Measurements from ENCODE around the gene RPS21. TPM values are rescaled to one million over a fixed set of nuclear protein-coding genes. Genes with fewer than 3 reads are reported as not detected.

RPS21 gene
- total RNA-seq, 1 donor from 2014 or later = 1,418 TPM

GRCh38 chr20:62402456-62403150, 15.7 kb downstream of the RPS21 start:
- Histone ChIP-seq H3K36me3 (ENCODE audit: control insufficient read depth in 3 of 3, insufficient read depth in 3 of 3, low read length in 3 of 3) (no peaks in the 10 kb centered on the region), H3K4me3 (ENCODE audit: low read length in 3 of 3) (no peak overlapping the region), H3K9me3 (ENCODE audit: control insufficient read depth in 3 of 3, low read length in 3 of 3) (no peaks in the 10 kb centered on the region), H3K4me1 (ENCODE audit: control insufficient read depth in 3 of 3, insufficient read depth in 3 of 3, low read length in 3 of 3) (peaks cover 14 to 24% (median 17%) of the 10 kb centered on the region in 3 donors), H3K27ac (ENCODE audit: low read depth, low read length) (no peak overlapping the region), H3K9ac (ENCODE audit: low read depth in 1 of 3, low read length in 3 of 3) (no peak overlapping the region), H3K27me3 (ENCODE audit: control insufficient read depth in 3 of 3, insufficient read depth in 3 of 3, low read length in 3 of 3) (no peaks in the 10 kb centered on the region)

GRCh38 chr20:62403331-62403730, 16.4 kb downstream of the RPS21 start:
- Histone ChIP-seq H3K4me3 (ENCODE audit: low read length in 3 of 3) (no peak overlapping the region), H3K4me1 (ENCODE audit: control insufficient read depth in 3 of 3, insufficient read depth in 3 of 3, low read length in 3 of 3) (peaks cover 17 to 29% (median 20%) of the 10 kb centered on the region in 3 donors), H3K9ac (ENCODE audit: low read depth in 1 of 3, low read length in 3 of 3) (no peak overlapping the region), H3K36me3 (ENCODE audit: control insufficient read depth in 3 of 3, insufficient read depth in 3 of 3, low read length in 3 of 3) (no peaks in the 10 kb centered on the region), H3K27me3 (ENCODE audit: control insufficient read depth in 3 of 3, insufficient read depth in 3 of 3, low read length in 3 of 3) (no peaks in the 10 kb centered on the region), H3K9me3 (ENCODE audit: control insufficient read depth in 3 of 3, low read length in 3 of 3) (no peaks in the 10 kb centered on the region), H3K27ac (ENCODE audit: low read depth, low read length) (no peak overlapping the region)

DNA sequence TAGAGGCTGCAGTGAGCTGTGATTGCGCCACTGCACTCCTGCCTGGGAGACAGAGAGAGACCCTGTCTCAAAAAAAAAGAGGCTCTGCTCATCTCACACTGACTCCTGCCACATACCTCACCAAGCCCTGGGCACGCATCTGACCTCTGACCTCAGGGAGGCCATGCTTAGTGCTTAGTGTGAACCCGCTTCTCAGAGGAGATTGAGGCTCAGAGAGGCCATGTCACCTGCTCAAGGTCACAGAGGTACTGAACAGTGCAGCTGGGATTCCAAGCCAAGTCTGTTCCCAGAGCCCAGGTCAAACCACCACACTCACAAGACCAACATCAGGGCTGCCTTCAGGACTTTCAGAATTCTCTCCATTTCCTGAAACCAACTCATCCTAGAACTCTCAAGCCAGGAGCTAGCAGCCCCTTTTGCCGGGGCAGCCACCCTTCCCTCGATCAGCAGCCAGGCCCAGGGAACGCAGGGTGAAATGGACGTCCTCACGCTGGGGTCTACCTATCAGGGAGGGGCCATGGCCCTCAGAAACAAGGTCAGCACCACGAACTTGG, 17.3 kb downstream of the RPS21 start:
- Histone ChIP-seq H3K4me1 (ENCODE audit: control insufficient read depth in 3 of 3, insufficient read depth in 3 of 3, low read length in 3 of 3) (peaks cover 17 to 29% (median 20%) of the 10 kb centered on the region in 3 donors), H3K9me3 (ENCODE audit: control insufficient read depth in 3 of 3, low read length in 3 of 3) (no peaks in the 10 kb centered on the region)

DNA sequence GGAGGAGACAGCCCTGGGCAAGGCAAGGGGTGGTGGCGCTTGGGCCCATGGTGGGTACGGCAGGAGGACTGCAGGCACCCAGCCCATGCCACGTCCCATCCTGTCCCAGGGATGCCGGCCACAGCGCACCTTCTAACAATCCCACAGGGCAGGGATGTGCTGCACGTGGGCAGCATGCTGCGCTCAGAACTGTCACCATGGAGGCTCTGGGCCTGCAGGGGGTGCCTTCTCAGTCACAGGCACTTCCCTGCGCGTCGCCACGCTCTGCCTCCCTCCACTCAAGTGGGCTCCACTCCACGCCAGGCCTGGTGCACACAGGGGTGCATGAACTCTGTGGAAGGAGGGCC, 17.8 kb downstream of the RPS21 start:
- H3K4me3 ChIP-seq (ENCODE audit: low read length in 3 of 3) = no peak overlapping the region
- peaks cover 17 to 33% (median 23%) of the 10 kb centered on the region in 3 donors for H3K4me1 ChIP-seq (ENCODE audit: control insufficient read depth in 3 of 3, insufficient read depth in 3 of 3, low read length in 3 of 3)
- H3K9me3 ChIP-seq (ENCODE audit: control insufficient read depth in 3 of 3, low read length in 3 of 3) = no peaks in the 10 kb centered on the region
- no peak overlapping the region for H3K27ac ChIP-seq (ENCODE audit: low read depth, low read length)
- no peaks in the 10 kb centered on the region for H3K27me3 ChIP-seq (ENCODE audit: control insufficient read depth in 3 of 3, insufficient read depth in 3 of 3, low read length in 3 of 3)
- H3K36me3 ChIP-seq (ENCODE audit: control insufficient read depth in 3 of 3, insufficient read depth in 3 of 3, low read length in 3 of 3) = no peaks in the 10 kb centered on the region
- no peak overlapping the region for H3K9ac ChIP-seq (ENCODE audit: low read depth in 1 of 3, low read length in 3 of 3)

More for the DNA sequence above, 17.3 kb downstream of the RPS21 start:
- Histone ChIP-seq H3K4me3 (ENCODE audit: low read length in 3 of 3) (no peak overlapping the region), H3K36me3 (ENCODE audit: control insufficient read depth in 3 of 3, insufficient read depth in 3 of 3, low read length in 3 of 3) (no peaks in the 10 kb centered on the region), H3K9ac (ENCODE audit: low read depth in 1 of 3, low read length in 3 of 3) (no peak overlapping the region), H3K27ac (ENCODE audit: low read depth, low read length) (no peak overlapping the region), H3K27me3 (ENCODE audit: control insufficient read depth in 3 of 3, insufficient read depth in 3 of 3, low read length in 3 of 3) (no peaks in the 10 kb centered on the region)

DNA sequence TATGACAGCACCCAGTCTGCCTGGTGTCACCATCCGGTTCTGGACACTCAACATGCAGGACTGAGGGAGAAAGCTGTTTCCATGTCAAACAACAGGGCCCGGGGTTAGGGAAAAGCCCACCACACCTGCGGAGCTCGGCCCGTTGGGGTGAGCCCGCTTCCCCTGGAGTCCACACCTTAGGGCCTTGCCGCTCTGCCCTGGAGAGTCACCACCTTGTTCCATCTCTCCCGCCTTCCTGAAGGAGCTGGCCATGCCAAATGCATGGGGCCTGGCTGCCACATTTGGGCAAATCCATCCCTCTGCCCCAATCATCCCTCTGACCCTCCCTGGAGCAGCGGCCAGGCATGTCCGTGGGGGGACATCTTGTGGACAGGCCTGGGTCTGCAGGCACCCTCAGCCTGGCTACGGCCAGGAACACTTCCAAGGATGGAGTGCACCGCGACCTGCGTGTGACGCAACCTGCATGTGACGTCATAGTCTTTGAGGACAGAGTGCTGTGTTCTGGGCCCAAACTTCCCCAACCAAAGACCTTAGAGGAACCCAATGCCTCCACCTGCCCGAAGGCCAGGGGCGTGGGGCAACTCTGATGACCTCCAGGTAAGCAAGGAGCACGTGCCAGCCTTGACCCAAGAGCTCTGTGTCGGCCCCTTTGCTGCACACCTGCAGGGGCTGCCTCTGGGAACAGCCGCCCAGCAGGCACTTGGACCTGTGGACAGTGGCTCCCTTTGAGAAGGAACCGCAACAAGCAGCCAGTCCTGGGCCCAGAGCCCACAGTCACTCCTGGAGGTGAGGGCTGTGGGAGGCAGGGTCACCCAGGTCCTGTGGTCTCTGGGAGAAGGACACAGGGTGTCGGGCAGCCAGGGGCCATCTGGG, 18.4 kb downstream of the RPS21 start:
- H3K36me3 ChIP-seq (ENCODE audit: control insufficient read depth in 3 of 3, insufficient read depth in 3 of 3, low read length in 3 of 3) = no peaks in the 10 kb centered on the region
- no peaks in the 10 kb centered on the region for H3K9me3 ChIP-seq (ENCODE audit: control insufficient read depth in 3 of 3, low read length in 3 of 3)
- H3K9ac ChIP-seq (ENCODE audit: low read depth in 1 of 3, low read length in 3 of 3) = peak overlapping the region in 2 of 3 donors; percentile 38 to 84
- H3K27me3 ChIP-seq (ENCODE audit: control insufficient read depth in 3 of 3, insufficient read depth in 3 of 3, low read length in 3 of 3) = no peaks in the 10 kb centered on the region
- no peak overlapping the region for H3K27ac ChIP-seq (ENCODE audit: low read depth, low read length)
- peaks cover 22 to 39% (median 28%) of the 10 kb centered on the region in 3 donors for H3K4me1 ChIP-seq (ENCODE audit: control insufficient read depth in 3 of 3, insufficient read depth in 3 of 3, low read length in 3 of 3)
- H3K4me3 ChIP-seq (ENCODE audit: low read length in 3 of 3) = peak overlapping the region in 1 of 3 donors; percentile 73

DNA sequence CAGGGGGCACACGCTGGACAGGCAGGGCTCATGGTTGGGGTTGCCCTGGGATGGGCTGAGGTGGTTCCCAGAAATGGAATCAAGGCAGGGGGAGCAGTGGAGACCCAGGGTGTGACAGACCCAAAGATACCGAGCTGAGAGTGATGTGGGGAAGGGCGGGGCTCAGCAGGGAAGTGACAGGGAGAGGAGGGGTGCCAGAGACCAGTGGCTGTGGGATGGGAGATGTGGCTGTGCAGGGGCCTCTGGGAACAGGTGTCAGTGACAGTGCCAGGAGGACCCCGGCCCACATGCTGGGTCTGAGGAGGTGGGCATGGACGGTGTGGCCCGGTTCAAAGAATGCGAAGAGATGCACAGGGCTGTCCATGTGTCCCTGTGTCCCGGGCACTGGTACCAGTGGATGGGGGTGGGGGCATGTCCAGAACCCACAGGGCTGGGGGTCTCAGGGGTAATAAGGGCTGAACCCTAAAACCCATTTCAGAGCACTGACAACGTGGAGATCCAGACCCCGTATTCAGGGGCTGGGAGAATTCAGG, 19.1 kb downstream of the RPS21 start:
- Histone ChIP-seq H3K4me3 (ENCODE audit: low read length in 3 of 3) (peak overlapping the region; percentile 71 to 75 (median 73)), H3K27me3 (ENCODE audit: control insufficient read depth in 3 of 3, insufficient read depth in 3 of 3, low read length in 3 of 3) (no peaks in the 10 kb centered on the region), H3K36me3 (ENCODE audit: control insufficient read depth in 3 of 3, insufficient read depth in 3 of 3, low read length in 3 of 3) (no peaks in the 10 kb centered on the region), H3K9ac (ENCODE audit: low read depth in 1 of 3, low read length in 3 of 3) (peak overlapping the region; percentile 65 to 84 (median 71)), H3K9me3 (ENCODE audit: control insufficient read depth in 3 of 3, low read length in 3 of 3) (no peaks in the 10 kb centered on the region), H3K27ac (ENCODE audit: low read depth, low read length) (no peak overlapping the region), H3K4me1 (ENCODE audit: control insufficient read depth in 3 of 3, insufficient read depth in 3 of 3, low read length in 3 of 3) (peaks cover 22 to 42% (median 28%) of the 10 kb centered on the region in 3 donors)

GRCh38 chr20:62406635-62407176, 19.8 kb downstream of the RPS21 start:
- H3K4me3 ChIP-seq (ENCODE audit: low read length in 3 of 3) = peak overlapping the region; percentile 71 to 75 (median 73)
- peak overlapping the region; percentile 65 to 84 (median 71) for H3K9ac ChIP-seq (ENCODE audit: low read depth in 1 of 3, low read length in 3 of 3)
- no peaks in the 10 kb centered on the region for H3K36me3 ChIP-seq (ENCODE audit: control insufficient read depth in 3 of 3, insufficient read depth in 3 of 3, low read length in 3 of 3)
- H3K27me3 ChIP-seq (ENCODE audit: control insufficient read depth in 3 of 3, insufficient read depth in 3 of 3, low read length in 3 of 3) = no peaks in the 10 kb centered on the region
- H3K4me1 ChIP-seq (ENCODE audit: control insufficient read depth in 3 of 3, insufficient read depth in 3 of 3, low read length in 3 of 3) = peaks cover 22 to 42% (median 28%) of the 10 kb centered on the region in 3 donors
- H3K9me3 ChIP-seq (ENCODE audit: control insufficient read depth in 3 of 3, low read length in 3 of 3) = no peaks in the 10 kb centered on the region
- no peak overlapping the region for H3K27ac ChIP-seq (ENCODE audit: low read depth, low read length)

DNA sequence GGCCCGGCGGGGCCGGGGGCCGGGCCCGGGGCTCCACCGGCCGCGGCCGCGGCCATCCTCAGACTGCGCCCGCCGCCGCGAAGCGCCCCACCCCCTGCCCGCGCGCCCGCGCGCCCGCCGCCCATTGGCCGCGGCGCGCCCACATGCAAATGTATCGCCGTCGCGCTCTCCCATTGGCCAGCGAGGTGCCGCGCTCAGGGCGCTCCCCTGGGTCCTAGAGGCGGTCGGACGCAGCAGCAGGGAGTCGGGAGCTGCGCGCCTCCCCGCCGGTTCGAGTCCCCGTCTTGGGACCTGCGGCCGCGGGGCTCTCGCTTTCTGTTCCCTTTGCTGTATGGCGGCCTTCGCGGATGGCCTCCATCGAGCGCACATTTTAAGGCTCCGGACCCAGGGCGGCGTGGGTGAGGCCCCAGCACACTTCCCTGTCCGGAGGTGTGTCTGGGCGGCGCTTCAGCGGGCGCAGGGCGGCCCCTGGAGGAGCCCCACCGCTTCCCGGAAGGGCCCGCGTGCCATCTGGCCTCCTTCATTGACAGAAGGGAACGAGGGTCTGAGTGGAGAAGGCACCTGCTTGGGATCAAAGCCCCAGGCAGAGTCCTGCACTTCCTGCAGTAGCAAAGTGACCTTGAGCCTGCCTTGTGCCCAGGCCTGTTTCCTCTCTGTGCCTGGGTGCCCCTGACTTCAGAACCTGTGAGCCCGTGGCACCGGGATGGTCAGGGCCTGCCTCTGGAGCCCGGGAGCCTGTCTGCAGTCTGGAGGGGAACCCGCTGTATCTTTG, 20.5 kb downstream of the RPS21 start, which contains the start of gene CABLES2:
TSS of gene CABLES2 (minus strand) at position 65 of the 772 bp plus-strand sequence. CDS start at position 56, 9 bp downstream.
- no peaks in the 10 kb centered on the region for H3K27me3 ChIP-seq (ENCODE audit: control insufficient read depth in 3 of 3, insufficient read depth in 3 of 3, low read length in 3 of 3)
- peak within 1 kb of the TSS; percentile 71 to 75 (median 73) for H3K4me3 ChIP-seq (ENCODE audit: low read length in 3 of 3)
- no peaks in the 10 kb centered on the region for H3K9me3 ChIP-seq (ENCODE audit: control insufficient read depth in 3 of 3, low read length in 3 of 3)
- peak within 1 kb of the TSS; percentile 67 to 84 (median 71) for H3K9ac ChIP-seq (ENCODE audit: low read depth in 1 of 3, low read length in 3 of 3)
- no peak within 1 kb of the TSS for H3K27ac ChIP-seq (ENCODE audit: low read depth, low read length)
- peaks cover 22 to 42% (median 28%) of the 10 kb centered on the region in 3 donors for H3K4me1 ChIP-seq (ENCODE audit: control insufficient read depth in 3 of 3, insufficient read depth in 3 of 3, low read length in 3 of 3)
- H3K36me3 ChIP-seq (ENCODE audit: control insufficient read depth in 3 of 3, insufficient read depth in 3 of 3, low read length in 3 of 3) = no peaks in the 10 kb centered on the region

GRCh38 chr20:62408055-62408454, 21.2 kb downstream of the RPS21 start:
- no peaks in the 10 kb centered on the region for H3K9me3 ChIP-seq (ENCODE audit: control insufficient read depth in 3 of 3, low read length in 3 of 3)
- no peaks in the 10 kb centered on the region for H3K36me3 ChIP-seq (ENCODE audit: control insufficient read depth in 3 of 3, insufficient read depth in 3 of 3, low read length in 3 of 3)
- no peak overlapping the region for H3K27ac ChIP-seq (ENCODE audit: low read depth, low read length)
- H3K4me3 ChIP-seq (ENCODE audit: low read length in 3 of 3) = no peak overlapping the region
- peak overlapping the region in 2 of 3 donors; percentile 4 to 70 for H3K9ac ChIP-seq (ENCODE audit: low read depth in 1 of 3, low read length in 3 of 3)
- no peaks in the 10 kb centered on the region for H3K27me3 ChIP-seq (ENCODE audit: control insufficient read depth in 3 of 3, insufficient read depth in 3 of 3, low read length in 3 of 3)
- H3K4me1 ChIP-seq (ENCODE audit: control insufficient read depth in 3 of 3, insufficient read depth in 3 of 3, low read length in 3 of 3) = peaks cover 22 to 42% (median 28%) of the 10 kb centered on the region in 3 donors

Measured in skeletal muscle tissue (tissue), 4 donors.